ENCODE data around the gene ACADL.

GRCh38 chr2:210268281-210268680 is 43.0 kb upstream of the ACADL start:
- TF ChIP-seq CTCF (conservative IDR thresholded peaks at IDR 0.05; ENCODE audit: low read depth in 2 of 2) (no peak), JUNB (IDR thresholded peaks at IDR 0.05; ENCODE audit: unreplicated experiment) (no peak), POLR2AphosphoS5 (IDR thresholded peaks at IDR 0.05; ENCODE audit: low read depth) (no peak), REST (IDR thresholded peaks at IDR 0.05; ENCODE audit: unreplicated experiment) (no peak), EZH2phosphoT487 (IDR thresholded peaks at IDR 0.05; ENCODE audit: unreplicated experiment) (no peak), EZH2 (IDR thresholded peaks at IDR 0.05; ENCODE audit: low read depth, unreplicated experiment) (no peak), CREB1 (CRISPR knock-in tag; IDR thresholded peaks at IDR 0.05; ENCODE audit: low read depth) (no peak), NANOG (IDR thresholded peaks at IDR 0.05; ENCODE audit: borderline replicate concordance) (no peak)
